ENCODE results near the gene GATA2. TPM values are rescaled to one million over a fixed set of nuclear protein-coding genes. Genes with fewer than 3 reads are reported as not detected.

GATA2 gene
- total and polyA plus RNA-seq, 2 of the 8 experiments (the other 6 are each of a cell fraction or from before 2014, with no cell fraction given): 0.03 to 0.30 TPM

DNA sequence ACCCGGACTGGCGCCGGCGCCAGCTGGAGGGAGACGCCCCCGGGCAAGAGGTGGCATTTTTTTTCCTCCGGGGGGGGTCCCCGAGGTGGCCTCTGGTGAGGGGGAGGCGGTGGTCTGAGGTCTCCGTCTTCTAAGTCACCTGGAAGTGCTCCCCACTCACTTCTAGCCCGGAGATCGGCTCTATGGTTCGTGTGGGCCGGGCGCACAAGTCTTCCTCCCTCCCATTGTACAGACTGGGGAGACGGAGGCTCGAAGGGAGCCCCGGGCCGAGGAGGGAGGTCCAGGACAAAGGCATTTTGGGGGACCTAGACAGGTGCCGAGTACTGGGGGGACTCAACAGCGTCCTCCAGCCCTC lies 4.4 kb downstream of the GATA2 start (continued):
- no peak for TF ChIP-seq EP300 (IDR thresholded peaks at IDR 0.05; ENCODE audit: borderline replicate concordance in 1 of 2, low read depth in 2 of 2, low read length in 2 of 2)
